ENCODE measurements around the gene ZFYVE19. TPM values are rescaled to one million over a fixed set of nuclear protein-coding genes. Genes with fewer than 3 reads are reported as not detected.

ZFYVE19 gene
- total RNA-seq, 4 donors from 2014 or later, result 13.3 to 25.5 (median 19.7) TPM

DNA sequence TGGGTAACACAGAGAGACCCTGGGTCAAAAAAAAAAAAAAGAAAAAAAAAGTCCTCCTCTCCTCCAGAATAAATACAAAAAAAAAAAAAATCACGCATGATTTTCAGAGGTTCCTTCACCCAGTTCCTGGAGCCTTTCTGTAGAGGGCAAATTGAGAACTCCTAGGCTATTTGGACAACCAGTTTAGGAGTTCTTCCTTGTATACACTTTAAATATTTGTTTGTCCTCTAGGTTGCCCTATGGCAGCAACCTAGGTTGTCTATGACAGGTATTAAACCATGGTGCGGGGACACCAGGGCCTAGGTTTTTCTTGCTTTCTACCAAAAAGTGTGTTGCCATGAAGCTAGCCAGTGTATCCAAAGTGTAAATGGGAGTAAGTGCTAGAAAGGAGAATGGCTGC lies 3.8 kb upstream of the ZFYVE19 start:
- ATAC-seq, result no peak
- 88% methylated on average over 2 of the region's 2 CpGs; no CpG with 5 or more reads in 1 of the 2 donors for WGBS, 2 donors (ENCODE audit: low coverage in 1 of 2)

GRCh38 chr15:40803688-40804087 lies 3.2 kb upstream of the ZFYVE19 start:
- no peaks in the 10 kb centered on the region for H3K27me3 ChIP-seq
- peaks cover 0 to 12% of the 10 kb centered on the region in 2 donors for H3K36me3 ChIP-seq
- H3K4me1 ChIP-seq, result peaks cover 3 to 37% (median 17%) of the 10 kb centered on the region in 3 donors
- TF ChIP-seq EP300 (IDR thresholded peaks at IDR 0.05), result no peak
- TF ChIP-seq, protein P1, sequence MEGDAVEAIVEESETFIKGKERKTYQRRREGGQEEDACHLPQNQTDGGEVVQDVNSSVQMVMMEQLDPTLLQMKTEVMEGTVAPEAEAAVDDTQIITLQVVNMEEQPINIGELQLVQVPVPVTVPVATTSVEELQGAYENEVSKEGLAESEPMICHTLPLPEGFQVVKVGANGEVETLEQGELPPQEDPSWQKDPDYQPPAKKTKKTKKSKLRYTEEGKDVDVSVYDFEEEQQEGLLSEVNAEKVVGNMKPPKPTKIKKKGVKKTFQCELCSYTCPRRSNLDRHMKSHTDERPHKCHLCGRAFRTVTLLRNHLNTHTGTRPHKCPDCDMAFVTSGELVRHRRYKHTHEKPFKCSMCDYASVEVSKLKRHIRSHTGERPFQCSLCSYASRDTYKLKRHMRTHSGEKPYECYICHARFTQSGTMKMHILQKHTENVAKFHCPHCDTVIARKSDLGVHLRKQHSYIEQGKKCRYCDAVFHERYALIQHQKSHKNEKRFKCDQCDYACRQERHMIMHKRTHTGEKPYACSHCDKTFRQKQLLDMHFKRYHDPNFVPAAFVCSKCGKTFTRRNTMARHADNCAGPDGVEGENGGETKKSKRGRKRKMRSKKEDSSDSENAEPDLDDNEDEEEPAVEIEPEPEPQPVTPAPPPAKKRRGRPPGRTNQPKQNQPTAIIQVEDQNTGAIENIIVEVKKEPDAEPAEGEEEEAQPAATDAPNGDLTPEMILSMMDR (IDR thresholded peaks at IDR 0.05), result no peak
- TF ChIP-seq POLR2AphosphoS5 (IDR thresholded peaks at IDR 0.05), result no peak
- no peak for TF ChIP-seq POLR2A (IDR thresholded peaks at IDR 0.05)
- 100% methylated on average over 1 of the region's 1 CpG; no CpG with 5 or more reads in 1 of the 2 donors for WGBS, 2 donors (ENCODE audit: low coverage in 1 of 2)
- H3K9me3 ChIP-seq, result no peaks in the 10 kb centered on the region
- no peak for ATAC-seq
- H3K4me3 ChIP-seq, result no peak overlapping the region
- H3K27ac ChIP-seq, result no peak overlapping the region

More for the DNA sequence above, 3.8 kb upstream of the ZFYVE19 start:
- no peak overlapping the region for H3K27ac ChIP-seq
- no peaks in the 10 kb centered on the region for H3K9me3 ChIP-seq
- peaks cover 0 to 30% (median 11%) of the 10 kb centered on the region in 3 donors for H3K4me1 ChIP-seq
- TF ChIP-seq EP300 (IDR thresholded peaks at IDR 0.05), result no peak
- TF ChIP-seq, protein P1 (IDR thresholded peaks at IDR 0.05), result no peak
- TF ChIP-seq POLR2A (IDR thresholded peaks at IDR 0.05), result no peak
- TF ChIP-seq POLR2AphosphoS5 (IDR thresholded peaks at IDR 0.05), result no peak
- no peaks in the 10 kb centered on the region for H3K27me3 ChIP-seq
- H3K36me3 ChIP-seq, result peaks cover 0 to 18% of the 10 kb centered on the region in 2 donors
- H3K4me3 ChIP-seq, result no peak overlapping the region

- H3K36me3 ChIP-seq, result peaks cover 0 to 35% of the 10 kb centered on the region in 2 donors
- H3K27ac ChIP-seq, result peak overlapping the region; percentile 85 to 98 (median 96)
- no peaks in the 10 kb centered on the region for H3K27me3 ChIP-seq
- H3K4me3 ChIP-seq, result peak overlapping the region; percentile 70 to 88
- TF ChIP-seq POLR2AphosphoS5 (IDR thresholded peaks at IDR 0.05) (no peak), EP300 (IDR thresholded peaks at IDR 0.05) (no peak), POLR2A (IDR thresholded peaks at IDR 0.05) (no peak)
- TF ChIP-seq, protein P1 (IDR thresholded peaks at IDR 0.05), result no peak
- H3K4me1 ChIP-seq, result peaks cover 3 to 42% (median 22%) of the 10 kb centered on the region in 3 donors
- H3K9me3 ChIP-seq, result no peaks in the 10 kb centered on the region
- 0 to 5% methylated on average over 2 of the region's 2 CpGs for WGBS, 2 donors (ENCODE audit: low coverage in 1 of 2)
- ATAC-seq, result no peak
Observed at GRCh38 chr15:40806672-40807027, 239 bp upstream of the ZFYVE19 start.

DNA sequence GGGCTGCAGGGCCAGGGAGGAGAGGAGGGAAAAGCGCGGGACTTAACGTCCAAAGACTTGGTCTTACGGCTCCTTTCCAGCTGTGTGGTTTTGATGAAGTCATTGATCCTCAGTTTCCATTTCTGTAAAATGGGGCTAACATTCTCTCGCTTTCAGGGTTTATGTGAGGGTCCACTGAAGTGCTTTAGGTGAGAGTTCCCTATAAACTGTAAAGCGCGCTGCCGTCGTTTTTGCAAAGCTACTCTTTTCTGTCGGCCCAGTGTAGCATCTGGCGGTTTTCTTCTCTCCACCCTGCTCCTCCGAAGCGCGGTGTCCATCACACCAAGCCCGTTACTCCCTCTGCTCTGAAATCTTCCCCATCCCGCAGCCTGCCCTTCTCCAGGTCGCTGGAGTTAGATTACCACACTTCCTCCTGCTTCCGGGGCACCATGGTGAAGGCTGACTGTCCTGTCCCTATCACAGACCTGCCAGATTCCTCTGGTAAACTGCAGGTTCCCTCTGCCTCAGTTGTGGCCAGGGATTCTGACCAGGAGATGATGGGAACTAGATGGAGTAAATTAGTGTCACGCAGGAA lies 1.1 kb downstream of the ZFYVE19 start:
- H3K27ac ChIP-seq, result peak overlapping the region in 3 of 4 donors; percentile 96 to 98 (median 96)
- H3K4me1 ChIP-seq, result peaks cover 3 to 42% (median 22%) of the 10 kb centered on the region in 3 donors
- peaks cover 0 to 34% of the 10 kb centered on the region in 2 donors for H3K36me3 ChIP-seq
- TF ChIP-seq POLR2A (IDR thresholded peaks at IDR 0.05) (no peak), EP300 (IDR thresholded peaks at IDR 0.05) (no peak), POLR2AphosphoS5 (IDR thresholded peaks at IDR 0.05) (no peak)
- TF ChIP-seq, protein P1 (IDR thresholded peaks at IDR 0.05), result no peak
- no peaks in the 10 kb centered on the region for H3K27me3 ChIP-seq
- no peaks in the 10 kb centered on the region for H3K9me3 ChIP-seq
- WGBS, 2 donors (ENCODE audit: low coverage in 1 of 2), result 5 to 15% methylated on average over 11 to 15 of the region's 19 CpGs
- ATAC-seq, result no peak
- peak overlapping the region; percentile 70 to 88 for H3K4me3 ChIP-seq

DNA sequence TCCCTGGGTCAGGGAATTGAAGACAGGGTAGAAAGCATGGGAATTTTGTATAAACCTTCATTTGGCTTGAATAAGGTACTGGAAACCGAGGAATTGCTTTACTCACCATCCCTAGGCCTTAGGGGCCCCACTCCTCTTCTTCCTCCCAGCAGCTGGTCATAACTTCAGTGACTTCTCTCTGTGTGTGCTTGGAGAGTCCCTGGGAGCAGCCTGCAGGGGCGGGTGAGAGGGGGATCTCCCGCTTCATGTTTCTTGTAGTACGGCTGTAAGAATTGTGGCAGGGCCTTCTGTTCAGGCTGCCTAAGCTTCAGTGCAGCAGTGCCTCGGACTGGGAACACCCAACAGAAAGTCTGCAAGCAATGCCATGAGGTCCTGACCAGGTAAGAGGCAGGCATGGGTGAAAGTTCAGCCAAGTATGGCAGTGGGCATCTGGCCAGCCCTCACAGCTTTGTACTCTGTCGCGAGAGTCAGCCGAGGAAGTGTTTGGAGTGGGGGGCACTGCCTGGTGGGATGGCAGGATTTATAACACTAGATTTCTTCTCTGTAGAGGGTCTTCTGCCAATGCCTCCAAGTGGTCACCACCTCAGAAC lies 2.1 kb downstream of the ZFYVE19 start:
- no peak for ATAC-seq
- H3K4me3 ChIP-seq, result no peak overlapping the region
- peaks cover 3 to 37% (median 22%) of the 10 kb centered on the region in 3 donors for H3K4me1 ChIP-seq
- TF ChIP-seq, protein P1 (IDR thresholded peaks at IDR 0.05), result no peak
- no peak for TF ChIP-seq POLR2AphosphoS5 (IDR thresholded peaks at IDR 0.05)
- no peak for TF ChIP-seq POLR2A (IDR thresholded peaks at IDR 0.05)
- TF ChIP-seq EP300 (IDR thresholded peaks at IDR 0.05), result no peak
- peaks cover 0 to 44% of the 10 kb centered on the region in 2 donors for H3K36me3 ChIP-seq
- 73% methylated on average over 5 of the region's 8 CpGs; no CpG with 5 or more reads in 1 of the 2 donors for WGBS, 2 donors (ENCODE audit: low coverage in 1 of 2)
- no peak overlapping the region for H3K27ac ChIP-seq
- H3K27me3 ChIP-seq, result no peaks in the 10 kb centered on the region
- H3K9me3 ChIP-seq, result no peaks in the 10 kb centered on the region
